Fibroblast of skin of left biceps (primary cell): Measurements from ENCODE around the gene G3BP1.
"Not testable (repeated sequence)": the region's sequence is repeated elsewhere in the genome, so short reads cannot be mapped to it uniquely, and the experiment has no call there.

Experiments
- DNase-seq, 2 experiments: peaks; one replicate each; pipeline ENCODE4 v3.0.0-alpha.2; 2013; ENCODE audit warnings: low read depth in 2 of 2

G3BP1 gene

DNA sequence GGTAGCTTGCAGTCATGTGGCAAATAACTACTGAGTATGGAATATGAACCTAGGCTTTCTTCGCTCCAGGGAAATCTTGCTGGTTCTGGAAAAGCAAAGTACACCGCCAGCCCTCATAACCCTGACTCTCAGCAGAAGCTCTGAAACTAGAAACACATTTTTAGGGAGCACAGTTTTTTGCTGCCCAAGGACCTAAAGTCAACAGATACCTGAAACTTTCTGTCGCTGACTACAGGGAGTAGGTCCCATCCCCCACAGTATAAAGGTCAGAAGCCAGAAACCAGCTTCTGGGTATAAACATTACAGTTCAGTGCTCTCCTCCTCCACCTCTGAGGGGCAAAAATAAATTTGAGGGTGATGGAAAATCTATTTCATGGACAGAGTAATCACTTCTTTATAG lies 16.4 kb upstream of the G3BP1 start:
- DNase-seq: no peak

DNA sequence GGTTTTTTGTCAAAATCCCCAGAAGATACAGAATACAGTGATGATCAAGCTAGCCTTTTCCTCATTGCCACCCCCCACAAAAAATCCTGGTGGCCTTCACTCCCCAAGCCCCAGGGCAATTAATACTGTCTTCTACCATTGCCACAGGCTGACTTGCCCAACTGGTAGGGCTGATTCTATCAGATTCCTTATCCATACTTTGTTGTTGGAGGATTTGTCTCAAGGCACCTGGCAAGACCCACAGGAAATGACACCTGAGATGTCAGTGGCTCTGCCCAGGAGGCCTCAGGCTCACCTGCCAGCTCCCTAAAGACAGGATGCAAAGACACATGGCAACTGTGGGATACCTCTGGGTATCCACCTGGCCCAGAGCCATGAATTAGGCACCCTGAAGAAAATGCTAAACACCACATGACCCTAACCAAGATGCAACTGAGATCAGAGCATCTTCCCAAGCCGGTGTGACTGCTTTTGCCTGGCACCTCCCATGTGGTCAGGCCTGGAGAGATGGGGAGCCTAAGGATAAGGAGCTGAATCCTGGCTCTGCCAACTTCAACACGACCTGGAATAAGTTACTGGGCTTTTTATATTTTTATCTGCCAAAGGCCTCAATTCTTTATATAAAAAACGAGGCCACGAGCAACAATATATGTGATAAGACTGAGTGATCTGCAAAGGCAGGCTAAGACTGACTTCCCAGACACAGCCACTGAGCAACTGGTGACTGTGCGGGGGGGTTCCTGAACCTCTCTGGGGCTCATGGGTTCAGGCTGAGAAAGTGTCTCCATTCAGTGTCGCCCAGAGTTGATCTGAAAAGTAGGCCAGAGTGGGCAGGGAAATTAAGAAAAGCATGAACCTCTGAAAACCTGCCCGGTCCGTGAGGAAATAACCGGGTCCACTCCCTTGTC lies 14.3 kb upstream of the G3BP1 start:
- DNase-seq: no peak

GRCh38 chr5:151758141-151758429 lies 13.7 kb upstream of the G3BP1 start:
- DNase-seq: no peak

DNA sequence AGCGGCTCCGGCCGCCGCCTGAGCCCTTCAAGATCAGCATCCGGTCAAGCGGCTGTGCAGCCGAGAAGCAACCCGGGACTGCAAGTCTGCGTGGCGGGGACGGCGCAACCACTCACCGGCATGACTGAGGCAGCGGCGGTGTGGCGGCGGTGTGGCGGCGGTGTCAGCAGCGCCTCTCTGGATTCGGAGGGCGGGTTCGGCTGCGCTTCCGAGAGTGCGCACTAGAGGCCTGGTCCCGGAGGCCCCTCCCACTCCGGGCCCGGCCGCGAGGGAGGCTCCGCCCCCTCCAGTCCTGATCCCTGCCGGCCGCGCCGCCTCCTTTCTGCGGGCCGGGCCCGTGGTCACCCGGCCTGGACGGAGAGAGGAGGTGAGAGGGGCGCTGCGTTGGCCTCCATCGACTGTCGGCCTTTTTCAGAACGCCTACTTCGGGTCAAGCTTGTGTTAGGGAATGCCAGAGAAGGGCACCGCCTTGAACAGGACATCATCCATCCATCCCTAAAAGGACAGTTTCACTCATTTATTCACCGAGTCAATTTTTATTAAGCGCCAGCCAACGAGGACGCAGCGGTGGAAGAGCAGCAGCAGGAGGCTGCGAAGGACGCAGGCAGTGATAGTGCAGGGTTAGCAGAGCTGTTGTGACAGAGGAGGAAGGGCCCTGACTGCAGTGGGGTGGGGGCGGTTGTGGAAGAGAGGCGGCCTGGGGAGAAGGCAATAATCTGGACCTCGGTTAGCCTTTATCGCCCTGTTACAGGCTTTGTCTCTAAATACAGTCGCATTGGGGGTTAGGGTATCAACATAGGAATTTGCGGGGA lies 13.1 kb upstream of the G3BP1 start, which contains the start of gene ATOX1:
Gene ATOX1, minus strand, starts transcription at position 202 of the 812 bp plus-strand sequence. Its CDS starts 80 bp downstream, at position 122.
- DNase-seq: peak in 1 of 2 experiments; percentile 50

DNA sequence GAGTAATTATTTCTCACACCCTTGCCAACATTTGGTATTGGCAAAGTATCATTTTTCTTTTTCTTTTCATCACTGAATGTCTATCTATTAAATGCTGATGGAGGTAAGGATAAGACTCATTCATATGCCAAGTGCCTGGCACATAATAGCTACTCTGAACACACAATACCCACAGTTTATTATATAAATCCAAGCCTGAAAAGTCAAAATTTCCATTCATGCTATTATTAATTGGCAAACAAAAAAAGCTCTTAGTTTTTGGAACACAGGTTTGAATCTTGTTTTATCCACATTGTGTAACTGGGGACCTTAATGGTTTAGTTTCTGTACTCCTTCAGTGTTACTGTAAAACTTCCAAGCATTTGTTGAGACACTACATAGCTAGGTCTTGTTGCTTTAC lies 7.0 kb upstream of the G3BP1 start:
- no peak for DNase-seq

- no peak for DNase-seq
These were observed 4.8 kb upstream of the G3BP1 start for GRCh38 chr5:151766975-151767374.

GRCh38 chr5:151770383-151771258 lies 1.1 kb upstream of the G3BP1 start:
- peak; percentile 37 to 44 for DNase-seq

GRCh38 chr5:151772029-151772845 lies 483 bp downstream of the G3BP1 start:
- no peak for DNase-seq

- no peak for DNase-seq
These were observed 1.2 kb downstream of the G3BP1 start for GRCh38 chr5:151772846-151773561.

DNA sequence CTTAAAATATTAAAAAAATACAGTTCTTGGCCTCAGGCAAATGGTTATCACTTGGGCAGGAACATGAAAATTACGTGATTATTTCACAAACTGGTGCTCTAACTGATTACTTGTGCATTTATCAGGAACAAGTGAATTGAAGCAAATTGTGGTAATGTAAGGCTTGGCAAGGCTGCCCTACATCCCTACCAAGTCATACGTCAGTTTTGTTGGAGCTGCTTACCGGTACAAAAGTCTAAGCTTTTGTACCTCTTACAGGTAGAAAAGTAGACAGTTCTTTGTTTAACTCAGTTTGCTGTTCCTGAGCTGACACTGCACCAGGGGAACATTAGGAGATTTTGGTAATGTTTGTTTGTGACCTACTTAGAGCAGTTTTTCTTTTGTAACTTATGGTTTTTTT lies 2.2 kb downstream of the G3BP1 start:
- DNase-seq: no peak

- DNase-seq: no peak
These were observed 3.4 kb downstream of the G3BP1 start for GRCh38 chr5:151775025-151775606.

DNA sequence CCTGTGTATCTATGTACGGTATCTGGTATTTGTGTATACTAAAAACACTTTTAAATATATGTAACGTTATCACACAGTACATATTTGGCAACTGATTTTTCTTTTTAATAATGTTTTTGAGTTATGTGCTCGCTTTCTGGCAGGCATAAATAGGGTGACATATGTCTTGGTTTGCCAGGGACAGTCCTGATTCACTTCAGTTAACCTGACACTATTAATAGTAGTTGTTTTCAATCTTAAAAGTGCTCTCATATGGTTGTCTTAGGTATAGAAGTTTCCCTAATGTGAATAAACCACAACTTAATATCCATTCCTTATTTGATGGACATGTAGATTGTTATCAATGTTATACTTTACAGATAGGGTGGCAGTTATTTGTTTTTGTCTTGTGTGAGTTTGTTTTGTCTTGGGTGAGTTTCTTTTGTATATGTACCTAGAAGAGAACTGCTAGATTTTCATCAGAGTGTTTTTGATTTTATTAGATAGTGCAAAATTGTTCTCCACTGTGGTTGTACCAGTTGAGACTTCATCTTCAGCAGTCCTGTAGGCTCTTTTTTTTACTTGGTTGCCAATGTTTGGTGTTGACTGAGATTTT lies 7.9 kb downstream of the G3BP1 start:
- no peak for DNase-seq

GRCh38 chr5:151780348-151780747 lies 8.6 kb downstream of the G3BP1 start:
- no peak for DNase-seq

- no peak for DNase-seq
These were observed 9.4 kb downstream of the G3BP1 start for GRCh38 chr5:151781201-151781600.

- DNase-seq: not testable (repeated sequence)
These were observed 11.9 kb downstream of the G3BP1 start for GRCh38 chr5:151783664-151784063.

DNA sequence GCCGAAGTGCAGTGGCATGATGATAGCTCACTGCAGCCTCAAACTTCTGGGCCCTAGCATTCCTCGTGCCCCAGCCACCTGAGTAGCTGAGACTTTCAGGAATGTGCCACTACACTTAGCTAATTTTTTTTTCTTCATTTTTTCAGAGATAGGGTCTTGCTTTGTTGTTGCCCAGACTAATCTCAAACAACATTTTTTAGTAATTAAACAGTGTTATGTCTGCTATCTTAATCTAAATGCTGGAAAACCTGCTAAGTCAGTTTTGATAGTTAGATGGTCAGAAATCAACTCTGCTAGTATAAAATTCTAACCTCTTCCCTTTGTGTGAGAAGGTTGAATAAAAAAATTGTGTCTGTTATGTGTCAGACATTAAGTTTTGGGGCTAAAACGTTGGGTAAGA lies 12.4 kb downstream of the G3BP1 start:
- DNase-seq: no peak

DNA sequence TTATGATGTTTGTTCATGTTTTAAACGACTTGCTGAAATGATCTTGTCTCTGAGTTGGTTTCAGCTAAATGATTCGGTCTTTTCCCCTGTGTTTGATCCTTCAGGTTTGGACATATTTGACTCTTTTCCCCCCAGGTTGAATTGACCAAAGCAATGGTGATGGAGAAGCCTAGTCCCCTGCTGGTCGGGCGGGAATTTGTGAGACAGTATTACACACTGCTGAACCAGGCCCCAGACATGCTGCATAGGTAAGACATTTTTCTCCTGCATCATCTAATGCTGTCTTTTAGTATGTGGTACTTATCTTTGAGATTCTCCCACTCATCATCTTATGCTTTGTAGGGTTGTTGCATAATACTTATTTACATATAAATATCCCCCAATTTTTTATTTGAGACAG lies 14.7 kb downstream of the G3BP1 start:
- DNase-seq: no peak

DNA sequence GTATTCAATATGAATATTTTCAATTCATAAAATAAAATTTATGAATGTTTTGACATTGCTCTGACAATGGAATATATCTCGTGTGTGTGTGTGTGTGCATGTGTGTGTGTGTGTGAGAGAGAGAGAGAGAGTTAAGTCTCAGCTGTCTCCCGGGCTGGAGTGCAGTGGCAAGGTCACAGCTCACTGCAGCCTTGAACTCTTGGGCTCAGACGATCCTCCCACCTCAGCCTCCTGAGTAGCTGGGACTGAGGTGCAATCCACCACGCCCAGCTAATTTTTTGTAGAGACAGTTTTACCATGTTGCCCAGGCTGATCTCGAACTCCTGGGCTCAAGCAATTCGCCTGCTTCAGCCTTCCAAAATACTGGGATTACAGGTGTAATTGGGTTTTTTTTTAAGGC lies 16.1 kb downstream of the G3BP1 start:
- DNase-seq: no peak

- no peak for DNase-seq
These were observed 21.6 kb downstream of the G3BP1 start for GRCh38 chr5:151793358-151793757.

- no peak for DNase-seq
These were observed 23.7 kb downstream of the G3BP1 start for GRCh38 chr5:151795426-151795825.
